ENCODE results near the gene IRF4. TPM values are rescaled to one million over a fixed set of nuclear protein-coding genes. Genes with fewer than 3 reads are reported as not detected.

Gene IRF4
- total and polyA plus RNA-seq, 2 experiments from 2014 or later: 1.3 to 1.9 TPM

DNA sequence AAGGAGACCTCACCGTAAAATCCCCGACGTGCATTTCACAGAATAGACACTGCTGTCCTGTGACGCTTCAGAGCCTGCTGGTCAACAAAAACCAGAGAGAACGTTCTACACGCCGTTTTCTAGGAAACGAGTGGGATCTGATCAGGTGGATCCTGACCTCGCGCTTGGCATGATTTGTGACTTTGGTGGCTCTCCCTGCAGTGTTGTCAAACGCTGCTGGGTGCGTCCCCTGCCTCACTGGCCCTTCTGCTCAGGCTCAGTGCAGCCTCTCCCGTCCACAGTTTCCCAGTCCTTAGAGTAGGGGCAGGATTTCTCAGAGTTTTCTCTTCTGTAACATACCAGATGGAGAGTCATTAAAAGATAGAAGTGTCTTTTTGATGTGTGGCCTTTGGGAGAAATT, 27.6 kb upstream of the IRF4 start:
- H2AFZ ChIP-seq: no peak overlapping the region
- Mint-ChIP-seq H3K27ac (no peak overlapping the region), H3K4me3 (no peak overlapping the region), H3K9me3 (peaks cover 98% of the 10 kb centered on the region), H3K4me1 (peaks cover 9% of the 10 kb centered on the region; the same call in 2 of the 3 replicates), H3K36me3 (ENCODE audit: low read depth) (peaks cover 46% of the 10 kb centered on the region), H3K27me3 (ENCODE audit: insufficient read depth, low read depth, poor library complexity) (peaks cover 9% of the 10 kb centered on the region)
- H3K4me2 ChIP-seq: no peak overlapping the region
- H3K4me3 ChIP-seq: no peak overlapping the region
- 0 out of 2 replicates have a peak, but pooled peaks cover 5% of the 10 kb centered on the region for H3F3A ChIP-seq (replicated peaks; ENCODE audit: low read depth)
- no peak for ATAC-seq
- DNase-seq (ENCODE audit: low spot score): no peak
- H3K27me3 ChIP-seq (ENCODE audit: insufficient read depth): no peaks in the 10 kb centered on the region
- H3K4me1 ChIP-seq (ENCODE audit: insufficient read depth): peaks cover 9% of the 10 kb centered on the region; the same call in 1 of the 2 replicates
- no peak overlapping the region for H3K27ac ChIP-seq (ENCODE audit: low read depth)
- H3K79me2 ChIP-seq (replicated peaks; ENCODE audit: insufficient read depth): no peaks in the 10 kb centered on the region
- no peaks in the 10 kb centered on the region for H4K20me1 ChIP-seq (replicated peaks; ENCODE audit: insufficient read depth)
- H3K36me3 ChIP-seq (ENCODE audit: insufficient read depth): peaks cover 30% of the 10 kb centered on the region
- 0 out of 2 replicates have a peak, but pooled peaks cover 6% of the 10 kb centered on the region for H3K9me2 ChIP-seq (ENCODE audit: insufficient read depth)
- no peak for TF ChIP-seq EZH2phosphoT487 (IDR thresholded peaks at IDR 0.05; ENCODE audit: unreplicated experiment)
- TF ChIP-seq ZNF114 (CRISPR knock-in tag; IDR thresholded peaks at IDR 0.05): no peak
- TF ChIP-seq, protein P1, sequence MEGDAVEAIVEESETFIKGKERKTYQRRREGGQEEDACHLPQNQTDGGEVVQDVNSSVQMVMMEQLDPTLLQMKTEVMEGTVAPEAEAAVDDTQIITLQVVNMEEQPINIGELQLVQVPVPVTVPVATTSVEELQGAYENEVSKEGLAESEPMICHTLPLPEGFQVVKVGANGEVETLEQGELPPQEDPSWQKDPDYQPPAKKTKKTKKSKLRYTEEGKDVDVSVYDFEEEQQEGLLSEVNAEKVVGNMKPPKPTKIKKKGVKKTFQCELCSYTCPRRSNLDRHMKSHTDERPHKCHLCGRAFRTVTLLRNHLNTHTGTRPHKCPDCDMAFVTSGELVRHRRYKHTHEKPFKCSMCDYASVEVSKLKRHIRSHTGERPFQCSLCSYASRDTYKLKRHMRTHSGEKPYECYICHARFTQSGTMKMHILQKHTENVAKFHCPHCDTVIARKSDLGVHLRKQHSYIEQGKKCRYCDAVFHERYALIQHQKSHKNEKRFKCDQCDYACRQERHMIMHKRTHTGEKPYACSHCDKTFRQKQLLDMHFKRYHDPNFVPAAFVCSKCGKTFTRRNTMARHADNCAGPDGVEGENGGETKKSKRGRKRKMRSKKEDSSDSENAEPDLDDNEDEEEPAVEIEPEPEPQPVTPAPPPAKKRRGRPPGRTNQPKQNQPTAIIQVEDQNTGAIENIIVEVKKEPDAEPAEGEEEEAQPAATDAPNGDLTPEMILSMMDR (conservative IDR thresholded peaks at IDR 0.05; ENCODE audit: low read depth in 2 of 2): no peak
- TF ChIP-seq EZH2 (IDR thresholded peaks at IDR 0.05; ENCODE audit: low read depth, unreplicated experiment): no peak
- TF ChIP-seq, protein P2, sequence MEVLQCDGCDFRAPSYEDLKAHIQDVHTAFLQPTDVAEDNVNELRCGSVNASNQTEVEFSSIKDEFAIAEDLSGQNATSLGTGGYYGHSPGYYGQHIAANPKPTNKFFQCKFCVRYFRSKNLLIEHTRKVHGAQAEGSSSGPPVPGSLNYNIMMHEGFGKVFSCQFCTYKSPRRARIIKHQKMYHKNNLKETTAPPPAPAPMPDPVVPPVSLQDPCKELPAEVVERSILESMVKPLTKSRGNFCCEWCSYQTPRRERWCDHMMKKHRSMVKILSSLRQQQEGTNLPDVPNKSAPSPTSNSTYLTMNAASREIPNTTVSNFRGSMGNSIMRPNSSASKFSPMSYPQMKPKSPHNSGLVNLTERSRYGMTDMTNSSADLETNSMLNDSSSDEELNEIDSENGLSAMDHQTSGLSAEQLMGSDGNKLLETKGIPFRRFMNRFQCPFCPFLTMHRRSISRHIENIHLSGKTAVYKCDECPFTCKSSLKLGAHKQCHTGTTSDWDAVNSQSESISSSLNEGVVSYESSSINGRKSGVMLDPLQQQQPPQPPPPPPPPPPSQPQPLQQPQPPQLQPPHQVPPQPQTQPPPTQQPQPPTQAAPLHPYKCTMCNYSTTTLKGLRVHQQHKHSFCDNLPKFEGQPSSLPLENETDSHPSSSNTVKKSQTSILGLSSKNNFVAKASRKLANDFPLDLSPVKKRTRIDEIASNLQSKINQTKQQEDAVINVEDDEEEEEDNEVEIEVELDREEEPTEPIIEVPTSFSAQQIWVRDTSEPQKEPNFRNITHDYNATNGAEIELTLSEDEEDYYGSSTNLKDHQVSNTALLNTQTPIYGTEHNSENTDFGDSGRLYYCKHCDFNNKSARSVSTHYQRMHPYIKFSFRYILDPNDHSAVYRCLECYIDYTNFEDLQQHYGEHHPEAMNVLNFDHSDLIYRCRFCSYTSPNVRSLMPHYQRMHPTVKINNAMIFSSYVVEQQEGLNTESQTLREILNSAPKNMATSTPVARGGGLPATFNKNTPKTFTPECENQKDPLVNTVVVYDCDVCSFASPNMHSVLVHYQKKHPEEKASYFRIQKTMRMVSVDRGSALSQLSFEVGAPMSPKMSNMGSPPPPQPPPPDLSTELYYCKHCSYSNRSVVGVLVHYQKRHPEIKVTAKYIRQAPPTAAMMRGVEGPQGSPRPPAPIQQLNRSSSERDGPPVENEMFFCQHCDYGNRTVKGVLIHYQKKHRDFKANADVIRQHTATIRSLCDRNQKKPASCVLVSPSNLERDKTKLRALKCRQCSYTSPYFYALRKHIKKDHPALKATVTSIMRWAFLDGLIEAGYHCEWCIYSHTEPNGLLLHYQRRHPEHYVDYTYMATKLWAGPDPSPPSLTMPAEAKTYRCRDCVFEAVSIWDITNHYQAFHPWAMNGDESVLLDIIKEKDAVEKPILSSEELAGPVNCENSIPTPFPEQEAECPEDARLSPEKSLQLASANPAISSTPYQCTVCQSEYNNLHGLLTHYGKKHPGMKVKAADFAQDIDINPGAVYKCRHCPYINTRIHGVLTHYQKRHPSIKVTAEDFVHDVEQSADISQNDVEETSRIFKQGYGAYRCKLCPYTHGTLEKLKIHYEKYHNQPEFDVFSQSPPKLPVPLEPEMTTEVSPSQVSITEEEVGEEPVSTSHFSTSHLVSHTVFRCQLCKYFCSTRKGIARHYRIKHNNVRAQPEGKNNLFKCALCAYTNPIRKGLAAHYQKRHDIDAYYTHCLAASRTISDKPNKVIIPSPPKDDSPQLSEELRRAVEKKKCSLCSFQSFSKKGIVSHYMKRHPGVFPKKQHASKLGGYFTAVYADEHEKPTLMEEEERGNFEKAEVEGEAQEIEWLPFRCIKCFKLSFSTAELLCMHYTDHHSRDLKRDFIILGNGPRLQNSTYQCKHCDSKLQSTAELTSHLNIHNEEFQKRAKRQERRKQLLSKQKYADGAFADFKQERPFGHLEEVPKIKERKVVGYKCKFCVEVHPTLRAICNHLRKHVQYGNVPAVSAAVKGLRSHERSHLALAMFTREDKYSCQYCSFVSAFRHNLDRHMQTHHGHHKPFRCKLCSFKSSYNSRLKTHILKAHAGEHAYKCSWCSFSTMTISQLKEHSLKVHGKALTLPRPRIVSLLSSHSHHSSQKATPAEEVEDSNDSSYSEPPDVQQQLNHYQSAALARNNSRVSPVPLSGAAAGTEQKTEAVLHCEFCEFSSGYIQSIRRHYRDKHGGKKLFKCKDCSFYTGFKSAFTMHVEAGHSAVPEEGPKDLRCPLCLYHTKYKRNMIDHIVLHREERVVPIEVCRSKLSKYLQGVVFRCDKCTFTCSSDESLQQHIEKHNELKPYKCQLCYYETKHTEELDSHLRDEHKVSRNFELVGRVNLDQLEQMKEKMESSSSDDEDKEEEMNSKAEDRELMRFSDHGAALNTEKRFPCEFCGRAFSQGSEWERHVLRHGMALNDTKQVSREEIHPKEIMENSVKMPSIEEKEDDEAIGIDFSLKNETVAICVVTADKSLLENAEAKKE (CRISPR knock-in tag; IDR thresholded peaks at IDR 0.05): no peak
- TF ChIP-seq, protein P3, sequence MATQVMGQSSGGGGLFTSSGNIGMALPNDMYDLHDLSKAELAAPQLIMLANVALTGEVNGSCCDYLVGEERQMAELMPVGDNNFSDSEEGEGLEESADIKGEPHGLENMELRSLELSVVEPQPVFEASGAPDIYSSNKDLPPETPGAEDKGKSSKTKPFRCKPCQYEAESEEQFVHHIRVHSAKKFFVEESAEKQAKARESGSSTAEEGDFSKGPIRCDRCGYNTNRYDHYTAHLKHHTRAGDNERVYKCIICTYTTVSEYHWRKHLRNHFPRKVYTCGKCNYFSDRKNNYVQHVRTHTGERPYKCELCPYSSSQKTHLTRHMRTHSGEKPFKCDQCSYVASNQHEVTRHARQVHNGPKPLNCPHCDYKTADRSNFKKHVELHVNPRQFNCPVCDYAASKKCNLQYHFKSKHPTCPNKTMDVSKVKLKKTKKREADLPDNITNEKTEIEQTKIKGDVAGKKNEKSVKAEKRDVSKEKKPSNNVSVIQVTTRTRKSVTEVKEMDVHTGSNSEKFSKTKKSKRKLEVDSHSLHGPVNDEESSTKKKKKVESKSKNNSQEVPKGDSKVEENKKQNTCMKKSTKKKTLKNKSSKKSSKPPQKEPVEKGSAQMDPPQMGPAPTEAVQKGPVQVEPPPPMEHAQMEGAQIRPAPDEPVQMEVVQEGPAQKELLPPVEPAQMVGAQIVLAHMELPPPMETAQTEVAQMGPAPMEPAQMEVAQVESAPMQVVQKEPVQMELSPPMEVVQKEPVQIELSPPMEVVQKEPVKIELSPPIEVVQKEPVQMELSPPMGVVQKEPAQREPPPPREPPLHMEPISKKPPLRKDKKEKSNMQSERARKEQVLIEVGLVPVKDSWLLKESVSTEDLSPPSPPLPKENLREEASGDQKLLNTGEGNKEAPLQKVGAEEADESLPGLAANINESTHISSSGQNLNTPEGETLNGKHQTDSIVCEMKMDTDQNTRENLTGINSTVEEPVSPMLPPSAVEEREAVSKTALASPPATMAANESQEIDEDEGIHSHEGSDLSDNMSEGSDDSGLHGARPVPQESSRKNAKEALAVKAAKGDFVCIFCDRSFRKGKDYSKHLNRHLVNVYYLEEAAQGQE (IDR thresholded peaks at IDR 0.05; ENCODE audit: unreplicated experiment): no peak
- no peak for TF ChIP-seq NANOG (IDR thresholded peaks at IDR 0.05; ENCODE audit: borderline replicate concordance)
- no peak for TF ChIP-seq JUNB (IDR thresholded peaks at IDR 0.05; ENCODE audit: unreplicated experiment)
- no peak for TF ChIP-seq POLR2AphosphoS5 (IDR thresholded peaks at IDR 0.05; ENCODE audit: low read depth)
- no peak for TF ChIP-seq STAT1 (IDR thresholded peaks at IDR 0.05; ENCODE audit: unreplicated experiment)
- TF ChIP-seq CREB1 (CRISPR knock-in tag; IDR thresholded peaks at IDR 0.05; ENCODE audit: low read depth): no peak
- no peak for TF ChIP-seq ZNF331 (CRISPR knock-in tag; IDR thresholded peaks at IDR 0.05; ENCODE audit: low read depth)
- TF ChIP-seq, protein P4, sequence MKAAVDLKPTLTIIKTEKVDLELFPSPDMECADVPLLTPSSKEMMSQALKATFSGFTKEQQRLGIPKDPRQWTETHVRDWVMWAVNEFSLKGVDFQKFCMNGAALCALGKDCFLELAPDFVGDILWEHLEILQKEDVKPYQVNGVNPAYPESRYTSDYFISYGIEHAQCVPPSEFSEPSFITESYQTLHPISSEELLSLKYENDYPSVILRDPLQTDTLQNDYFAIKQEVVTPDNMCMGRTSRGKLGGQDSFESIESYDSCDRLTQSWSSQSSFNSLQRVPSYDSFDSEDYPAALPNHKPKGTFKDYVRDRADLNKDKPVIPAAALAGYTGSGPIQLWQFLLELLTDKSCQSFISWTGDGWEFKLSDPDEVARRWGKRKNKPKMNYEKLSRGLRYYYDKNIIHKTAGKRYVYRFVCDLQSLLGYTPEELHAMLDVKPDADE (IDR thresholded peaks at IDR 0.05): no peak

Measured in GM23338 (cell line).